GM19372 (cell line): Measurements from ENCODE around the gene ITIH6.
"Not testable (repeated sequence)": the region's sequence is repeated elsewhere in the genome, so short reads cannot be mapped to it uniquely, and the experiment has no call there.

ENCODE experiments used
- ATAC-seq: cut with Tn5 transposase; IDR thresholded peaks from one replicate; pipeline ENCODE4 v1.9.1; 2021; ENCODE audit warnings: mild to moderate bottlenecking, low read depth, moderate library complexity; ENCODE audit not compliant: unreplicated experiment

ITIH6 gene

DNA sequence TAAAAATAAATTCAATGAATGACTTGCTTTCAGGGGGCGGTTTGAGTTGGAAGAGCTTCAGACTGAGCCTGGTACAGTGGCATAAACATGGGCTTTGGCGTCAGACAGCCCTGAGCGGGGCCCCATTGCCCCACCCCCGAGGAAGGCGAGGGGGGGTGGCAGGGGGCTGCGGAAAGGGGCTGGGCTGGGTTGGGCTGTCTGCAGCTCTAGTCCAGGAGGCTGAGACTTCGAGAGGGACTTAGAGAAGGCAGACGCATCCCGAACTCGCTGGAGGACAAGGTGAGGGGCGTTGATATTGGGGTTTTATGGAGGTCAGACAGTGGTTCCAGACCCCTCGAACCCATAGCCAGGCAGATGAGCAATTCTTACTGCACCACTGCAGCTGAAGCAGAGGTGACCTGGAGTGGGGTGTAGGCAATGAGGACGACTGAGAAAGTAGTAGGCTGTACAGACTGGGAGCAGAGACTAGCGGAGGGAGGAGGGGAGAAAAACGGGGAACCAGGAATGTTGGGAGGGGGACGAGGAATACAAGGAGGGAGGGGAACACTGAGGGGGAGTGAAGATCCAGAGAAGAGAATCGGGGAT, 9.6 kb upstream of the ITIH6 start, which contains the start of gene MAGED2:
Gene MAGED2, plus strand, starts transcription at position 222 of the 585 bp plus-strand sequence. CDS start 1,587 bp downstream, outside the sequence.
- no peak for ATAC-seq

DNA sequence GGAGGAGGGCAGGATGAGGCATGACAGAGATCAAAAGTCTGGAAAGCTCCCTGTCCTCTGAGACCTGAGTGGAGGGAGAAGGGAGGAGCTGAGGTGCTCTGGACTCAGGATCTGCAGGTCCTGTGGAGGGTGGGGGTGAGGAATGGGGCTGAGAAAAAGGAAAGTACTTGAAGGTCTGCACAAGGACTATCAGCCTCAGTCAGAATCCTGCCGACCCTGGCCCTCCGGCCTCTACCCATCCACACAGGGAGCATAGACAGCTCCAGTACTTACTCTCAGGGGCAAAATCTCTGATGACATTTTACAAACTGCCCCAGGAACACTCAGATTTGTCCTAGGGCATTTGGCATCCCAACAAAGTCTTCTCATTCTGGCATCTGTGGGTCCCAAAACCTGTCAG, 991 bp upstream of the ITIH6 start:
- ATAC-seq, result no peak

DNA sequence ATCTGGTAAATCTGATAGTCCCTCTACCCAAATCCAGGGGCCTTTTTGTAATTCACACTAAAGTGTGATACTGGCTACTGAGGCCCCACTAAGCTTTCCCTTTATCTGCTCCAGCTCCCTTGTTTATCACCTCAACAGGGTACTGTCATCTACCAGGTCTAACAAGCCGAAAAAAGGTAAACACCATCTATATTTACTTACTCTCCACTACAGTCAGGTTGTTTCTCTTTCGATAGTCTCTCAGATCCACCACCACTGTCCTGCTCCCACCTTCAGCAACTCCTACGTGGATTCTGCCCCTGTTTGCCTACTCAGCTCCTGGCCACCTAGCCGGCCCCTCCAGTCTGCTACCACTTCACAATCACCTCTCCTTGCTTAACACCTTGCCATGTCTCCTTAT, 3.3 kb downstream of the ITIH6 start:
- no peak for ATAC-seq

DNA sequence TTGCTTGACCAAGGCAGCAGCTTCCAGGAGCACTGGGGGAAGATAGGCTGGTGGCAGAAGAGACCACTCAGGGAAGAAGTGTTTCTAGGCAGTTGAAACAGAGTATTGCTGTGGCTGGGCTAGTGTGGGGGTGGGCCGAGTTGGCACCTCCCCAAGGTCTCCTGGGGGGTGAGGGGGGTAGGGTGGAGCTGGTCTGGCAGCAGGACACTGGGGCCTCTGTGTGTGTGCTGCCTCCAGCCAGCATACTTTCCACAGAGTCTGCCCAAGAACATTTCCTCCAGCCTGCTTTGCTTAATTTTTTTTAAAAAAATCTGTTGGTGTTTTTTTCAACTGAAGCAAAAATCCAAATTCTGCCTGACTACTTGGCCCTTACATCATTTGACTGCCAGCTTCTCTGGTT, 4.0 kb downstream of the ITIH6 start:
- ATAC-seq, result no peak

DNA sequence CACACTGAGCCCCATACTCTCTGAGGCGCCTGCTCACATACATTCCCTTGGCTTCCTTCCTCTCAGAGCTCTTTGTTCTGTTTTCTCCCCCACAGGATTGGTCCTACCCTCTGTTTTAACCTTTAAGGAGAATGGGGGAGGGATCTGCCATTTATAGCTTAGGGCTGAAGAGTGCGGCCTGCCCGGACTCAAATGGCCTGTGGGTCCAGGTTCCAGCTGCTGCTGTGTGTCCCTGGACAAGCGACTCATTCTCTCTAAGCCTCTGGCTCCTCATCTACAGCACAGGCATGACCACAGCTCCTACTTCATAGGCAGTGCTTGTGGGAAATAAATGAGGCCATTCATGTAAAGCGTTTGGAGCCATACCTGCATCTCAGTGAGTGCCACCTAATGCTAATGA, 8.7 kb downstream of the ITIH6 start:
- ATAC-seq, result not testable (repeated sequence)

DNA sequence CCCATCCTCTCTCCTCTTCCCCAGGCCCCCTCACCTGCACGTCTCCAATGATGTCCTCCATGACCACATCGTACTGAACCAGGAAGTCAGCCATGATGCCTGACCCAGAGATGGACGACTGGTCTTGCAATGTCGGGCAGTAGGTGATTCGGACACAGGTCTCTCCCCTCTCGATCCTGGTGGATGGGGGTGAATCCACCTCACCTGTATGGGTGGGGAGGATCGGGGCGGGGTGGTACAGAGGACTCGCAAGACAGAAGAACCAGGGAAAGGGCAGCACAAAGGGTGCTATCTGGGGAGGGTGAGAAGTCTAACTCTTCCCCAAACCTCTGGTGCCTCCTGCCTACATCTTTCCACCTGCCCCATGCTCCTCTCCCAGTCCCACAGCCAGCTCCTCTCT, 9.6 kb downstream of the ITIH6 start:
- ATAC-seq, result no peak

DNA sequence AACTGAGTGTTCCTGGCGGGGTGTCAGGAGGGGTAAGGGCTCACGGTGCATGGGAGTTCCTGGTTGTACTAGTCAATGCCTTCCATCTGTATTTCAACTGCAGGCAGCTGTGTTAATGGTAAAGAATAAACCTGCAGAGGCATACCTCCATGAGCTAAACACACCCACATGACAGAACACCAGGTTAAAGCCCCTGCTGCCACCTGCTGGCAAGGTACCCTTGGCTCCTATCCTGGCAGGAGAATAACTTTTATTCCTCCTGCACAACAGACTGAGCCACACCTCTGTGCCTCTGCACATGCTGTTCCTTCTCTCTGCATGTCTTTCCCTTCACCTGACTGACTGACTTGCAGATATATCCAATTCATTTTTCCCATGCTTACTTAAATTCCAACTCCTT, 11.1 kb downstream of the ITIH6 start:
- ATAC-seq, result no peak

DNA sequence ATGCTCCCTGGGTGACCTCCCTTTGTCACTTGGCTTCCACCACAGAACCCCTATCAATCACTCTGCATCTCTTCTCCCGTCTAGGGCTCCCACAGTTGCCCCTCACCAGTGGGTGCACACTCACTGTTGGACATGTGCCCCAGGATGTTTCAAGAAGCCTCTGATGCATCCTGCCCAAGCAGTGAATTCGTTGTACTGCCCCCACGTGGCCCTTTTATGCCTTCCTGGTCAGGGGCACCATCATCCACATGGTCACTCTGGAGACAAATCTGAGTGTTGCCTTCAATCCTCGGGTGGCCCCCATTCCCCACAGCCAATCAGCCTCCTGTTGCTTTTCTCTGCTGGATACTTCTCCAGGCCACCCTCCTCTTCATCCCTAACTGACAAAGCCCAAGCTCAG, 12.2 kb downstream of the ITIH6 start:
- ATAC-seq, result no peak

DNA sequence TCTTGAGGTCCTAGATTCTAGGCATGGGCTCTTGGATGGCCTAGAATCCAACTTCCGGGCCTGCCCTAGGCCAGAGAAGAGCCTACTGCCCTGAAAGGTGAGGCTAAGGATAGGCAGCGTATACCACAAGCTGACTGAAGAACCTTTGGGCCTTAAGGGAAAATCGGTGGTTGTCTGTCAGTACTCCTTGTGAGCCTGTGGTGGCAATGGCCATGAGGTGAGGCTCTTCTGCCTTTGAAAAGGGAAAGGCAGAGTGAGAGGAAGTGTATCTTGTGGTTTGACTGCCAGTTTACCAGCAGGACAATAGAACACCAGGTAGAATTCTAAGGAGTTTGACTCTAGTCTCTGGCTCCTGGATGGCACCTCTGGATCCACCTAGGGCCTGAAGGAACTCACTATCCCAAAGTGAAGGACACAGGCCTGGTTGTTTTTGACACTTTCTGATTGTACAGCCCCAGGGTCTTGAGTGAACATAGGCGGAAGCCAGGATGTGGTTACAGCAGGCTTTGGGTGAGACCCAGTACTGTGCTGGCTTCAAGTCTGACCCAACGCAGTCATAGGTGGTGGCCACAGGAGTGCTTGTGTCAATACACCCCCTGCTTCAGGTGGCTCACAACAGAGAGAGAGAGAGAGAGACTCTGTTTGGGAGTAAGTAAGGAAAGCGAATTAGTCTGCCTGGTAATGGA, 20.9 kb downstream of the ITIH6 start:
- no peak for ATAC-seq

DNA sequence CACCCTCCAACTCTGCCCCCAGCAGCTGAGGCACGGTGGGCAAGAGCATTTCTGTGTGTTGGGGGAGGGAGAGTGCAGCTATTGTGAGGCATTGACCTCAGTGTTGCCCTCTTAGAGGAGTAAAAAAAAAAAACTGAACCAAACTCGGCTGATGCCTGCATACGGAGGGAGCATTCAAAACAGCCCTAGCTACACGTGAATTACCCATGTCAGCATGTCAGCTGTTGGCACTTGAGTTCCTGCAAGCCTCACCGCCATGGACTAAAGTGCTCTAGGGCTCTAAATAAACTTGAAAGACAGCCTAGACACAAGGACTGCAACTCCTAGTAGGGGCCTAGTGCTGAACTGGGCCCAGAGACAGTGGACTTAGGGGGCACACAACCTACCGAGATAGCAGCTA, 22.0 kb downstream of the ITIH6 start:
- no peak for ATAC-seq

DNA sequence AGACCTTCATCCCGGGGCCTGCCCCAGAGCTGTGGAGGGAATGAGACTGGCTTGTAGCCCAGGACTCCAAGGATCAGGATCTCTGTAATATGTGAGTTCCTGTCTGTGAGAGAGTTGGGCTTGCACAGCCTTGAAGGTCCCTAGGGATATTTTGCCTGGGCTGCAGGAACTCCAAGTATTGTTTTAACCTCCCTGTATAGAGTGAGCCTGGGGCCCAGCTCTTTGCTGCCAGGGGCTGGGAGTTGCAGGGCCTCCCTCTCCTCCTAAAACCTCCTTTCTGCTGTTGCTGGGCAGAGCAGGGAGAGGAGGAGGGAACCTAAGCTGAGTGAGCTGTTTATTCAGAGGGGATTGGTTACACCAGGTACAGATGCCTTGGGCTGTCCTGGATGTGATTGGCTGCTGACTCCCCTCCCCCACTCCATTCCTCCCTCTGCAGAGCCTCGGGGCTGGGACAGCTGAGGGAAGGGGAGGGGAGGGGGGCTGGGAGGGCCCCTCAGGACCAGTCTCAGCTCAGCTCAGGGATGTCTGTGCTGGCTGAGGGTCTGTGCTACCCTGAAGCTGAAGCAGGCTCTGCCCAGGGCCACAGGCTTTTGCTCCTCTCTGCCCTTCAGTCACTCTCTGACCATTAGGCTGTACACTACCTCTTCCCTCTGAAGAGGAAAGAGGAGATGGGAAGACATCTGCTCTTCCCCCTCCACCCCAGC, 23.5 kb downstream of the ITIH6 start:
- not testable (repeated sequence) for ATAC-seq

DNA sequence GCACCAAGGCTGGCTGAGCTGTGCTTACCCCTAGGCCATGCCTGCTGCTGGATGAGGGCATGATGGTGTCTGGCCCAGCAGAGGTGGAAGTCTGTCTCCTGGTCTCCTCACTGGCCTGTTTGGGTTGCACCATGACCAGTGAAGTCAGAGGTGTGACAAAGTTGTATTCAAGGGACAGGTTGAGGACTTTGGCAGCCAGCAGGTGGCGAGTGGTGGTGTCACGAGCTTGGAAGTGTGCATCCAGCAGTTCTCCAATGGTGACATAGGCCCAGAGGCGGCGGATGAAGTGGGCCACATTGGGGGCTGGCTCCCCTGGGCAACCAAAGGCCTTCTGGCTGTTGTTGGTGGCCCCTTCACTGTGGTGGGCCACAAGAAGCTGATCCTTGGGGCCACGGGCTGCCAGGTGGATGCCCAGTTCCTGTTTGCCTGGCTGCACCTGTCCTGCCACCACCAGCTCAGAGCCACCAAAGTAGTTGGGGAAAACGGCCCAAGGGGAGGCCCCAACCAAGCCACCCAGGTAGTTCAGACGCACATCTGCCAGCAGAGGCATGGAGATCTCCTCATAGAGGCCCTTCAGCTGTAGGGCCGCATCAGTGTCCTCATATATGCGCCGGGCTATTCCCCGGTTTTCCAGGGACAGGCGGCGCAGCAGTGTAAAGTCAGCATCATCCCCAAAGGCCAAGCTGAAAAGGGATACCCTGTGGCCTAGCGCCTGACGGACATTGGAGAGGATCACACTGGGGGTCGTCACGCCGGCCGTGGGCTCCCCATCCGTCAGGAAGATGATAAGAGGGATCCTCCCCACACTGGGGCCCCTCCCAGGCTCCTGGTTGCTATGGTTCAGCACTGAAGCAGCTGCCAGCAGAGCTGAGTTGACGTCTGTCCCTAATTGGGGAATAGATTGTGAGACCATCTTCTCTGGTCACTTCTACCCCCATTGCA, 39.7 kb downstream of the ITIH6 start:
- no peak for ATAC-seq

DNA sequence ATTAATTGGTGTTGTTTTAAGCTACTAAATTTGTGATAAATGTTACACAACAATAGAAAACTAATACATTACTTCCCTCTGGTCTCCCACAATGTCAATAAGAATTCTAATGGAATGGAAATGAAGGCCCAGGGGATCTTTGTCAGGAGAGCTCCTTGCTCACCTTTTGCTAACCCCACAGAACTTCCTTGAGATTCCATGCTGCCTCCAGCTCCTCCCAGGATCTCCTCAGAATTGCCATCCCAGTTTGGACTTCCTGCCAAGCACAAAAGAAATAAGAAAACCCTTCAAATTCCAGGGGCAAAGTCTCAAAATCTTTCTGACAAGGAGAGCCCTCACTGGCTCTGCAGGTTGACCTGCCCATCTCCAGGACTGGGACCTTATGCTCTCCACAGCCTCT, 43.2 kb downstream of the ITIH6 start:
- no peak for ATAC-seq

DNA sequence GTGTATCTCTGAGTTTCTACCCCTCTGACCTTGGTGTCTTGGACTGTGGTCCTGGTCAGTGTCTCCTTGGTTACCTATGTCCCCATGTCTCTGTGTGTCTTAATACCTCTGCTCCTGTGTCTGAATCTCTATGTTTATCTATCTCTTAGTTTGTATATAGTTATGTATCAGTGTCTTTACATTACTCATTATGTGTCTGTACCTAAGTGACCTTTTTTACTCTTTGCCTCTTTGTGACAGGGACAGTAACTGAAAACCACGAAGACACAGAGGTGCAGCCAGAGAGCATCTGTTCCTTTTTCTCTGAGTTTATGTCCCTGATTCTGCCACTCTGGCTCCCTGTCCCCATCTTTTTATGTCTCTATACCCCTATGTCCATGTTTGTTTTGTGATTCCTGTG, 49.4 kb downstream of the ITIH6 start:
- no peak for ATAC-seq

DNA sequence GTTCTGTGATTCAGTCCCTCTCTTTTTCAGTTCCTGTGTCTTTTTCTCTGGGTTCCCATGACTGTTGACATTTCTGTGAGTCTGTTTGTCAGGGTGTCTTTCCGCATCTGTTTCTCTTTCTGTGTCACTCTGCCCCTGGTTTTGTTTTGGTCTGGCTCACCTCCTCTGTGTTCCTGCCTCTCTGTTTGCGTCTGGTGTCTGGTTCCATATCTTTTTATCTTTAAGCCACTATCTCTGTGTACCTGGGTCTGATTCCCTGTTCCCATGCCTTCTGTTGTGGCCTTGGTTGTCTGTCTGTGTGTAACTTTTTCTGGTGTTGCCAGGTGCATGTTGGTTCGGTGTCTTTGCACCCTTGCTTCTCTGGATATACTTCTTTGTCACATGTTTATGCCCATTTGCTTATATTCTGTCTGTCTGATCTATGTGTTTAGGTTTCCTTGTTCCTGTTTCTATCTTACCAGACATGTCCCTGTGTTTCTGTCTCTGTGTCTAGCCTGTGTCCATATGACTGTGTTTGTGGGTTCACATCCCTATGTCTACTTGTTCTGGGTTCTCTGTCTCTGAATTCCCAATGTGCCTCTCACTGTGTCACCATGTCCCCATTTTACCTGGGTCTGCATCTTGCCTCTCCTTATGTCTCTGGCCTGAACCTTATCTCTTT, 50.2 kb downstream of the ITIH6 start:
- no peak for ATAC-seq

DNA sequence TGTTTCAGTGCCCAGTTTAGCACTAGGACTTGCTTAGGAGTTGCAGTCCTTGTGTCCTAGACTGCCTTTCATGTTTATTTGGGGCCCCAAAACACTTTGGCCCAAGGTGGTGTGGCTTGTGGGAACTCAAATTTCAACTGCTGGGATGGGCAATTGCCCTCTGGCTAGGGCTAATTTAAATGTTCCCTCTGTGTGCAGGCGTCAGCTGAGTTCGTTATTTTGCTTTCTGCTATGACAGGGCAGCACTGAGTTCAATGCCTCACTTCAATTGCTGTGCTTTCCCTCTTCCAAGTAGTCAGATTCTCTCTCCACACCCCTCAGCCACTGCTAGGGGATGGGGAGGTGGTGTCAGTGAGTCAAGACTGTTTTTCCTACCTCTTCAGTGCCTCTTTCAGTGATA, 51.1 kb downstream of the ITIH6 start:
- ATAC-seq, result no peak

DNA sequence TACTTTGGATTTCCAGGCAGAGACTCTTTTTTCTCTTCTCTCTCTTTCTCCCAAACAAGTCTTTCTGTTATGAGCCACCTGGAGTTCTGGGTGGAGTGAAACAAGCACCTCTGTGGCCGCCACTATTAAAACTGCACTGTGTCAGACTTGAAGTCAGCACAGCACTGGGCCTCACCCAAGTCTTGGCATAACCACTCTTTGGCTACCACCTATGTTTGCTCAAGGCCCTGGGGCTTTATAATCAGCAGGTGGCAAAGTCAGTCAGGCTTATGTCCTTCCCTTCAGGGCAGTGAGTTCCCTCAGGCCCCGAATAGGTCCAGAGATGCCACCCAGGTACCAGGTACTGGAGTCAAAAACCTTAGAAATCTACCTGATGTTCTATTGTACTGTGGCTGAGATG, 52.4 kb downstream of the ITIH6 start:
- no peak for ATAC-seq

DNA sequence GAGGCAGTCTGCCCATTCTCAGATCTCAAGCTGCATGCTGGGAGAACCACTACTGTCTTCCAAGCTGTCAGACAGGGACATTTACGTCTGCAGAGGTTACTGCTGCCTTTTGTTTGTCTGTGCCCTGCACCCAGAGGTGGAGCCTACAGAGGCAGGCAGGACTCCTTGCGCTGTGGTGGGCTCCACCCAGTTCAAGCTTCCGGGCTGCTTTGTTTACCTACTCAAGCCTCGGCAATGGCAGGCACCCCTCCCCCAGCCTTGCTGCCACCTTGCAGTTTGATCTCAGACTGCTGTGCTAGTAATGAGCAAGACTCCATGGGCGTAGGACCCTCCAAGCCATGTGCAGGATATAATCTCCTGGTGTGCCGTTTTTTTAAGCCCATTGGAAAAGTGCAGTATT, 59.5 kb downstream of the ITIH6 start:
- ATAC-seq, result not testable (repeated sequence)

DNA sequence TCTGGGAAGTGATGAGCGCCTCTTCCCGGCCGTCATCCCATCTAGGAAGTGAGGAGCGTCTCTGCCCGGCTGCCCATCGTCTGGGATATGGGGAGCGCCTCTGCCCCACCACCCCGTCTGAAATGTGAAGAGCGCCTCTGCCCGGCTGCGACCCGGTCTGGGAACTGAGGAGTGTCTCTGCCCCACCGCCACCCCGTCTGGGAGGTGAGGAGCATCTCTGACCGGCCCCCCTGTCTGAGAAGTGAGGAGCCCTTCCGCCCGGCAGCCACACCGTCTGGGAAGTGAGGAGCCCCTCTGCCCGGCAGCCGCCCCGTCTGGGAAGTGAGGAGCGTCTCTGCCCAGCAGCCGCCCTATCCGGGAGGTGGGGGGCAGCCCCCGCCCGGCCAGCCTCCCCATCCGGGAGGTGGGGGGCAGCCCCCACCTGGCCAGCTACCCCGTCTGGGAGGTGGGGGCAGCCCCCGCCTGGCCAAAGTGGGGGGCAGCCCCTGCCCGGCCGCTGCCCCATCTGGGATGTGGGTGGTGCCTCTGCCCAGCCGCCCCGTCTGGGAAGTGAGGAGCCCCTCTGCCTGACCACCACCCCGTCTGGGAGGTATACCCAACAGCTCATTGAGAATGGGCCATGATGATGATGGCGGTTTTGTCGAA, 61.6 kb downstream of the ITIH6 start:
- not testable (repeated sequence) for ATAC-seq

DNA sequence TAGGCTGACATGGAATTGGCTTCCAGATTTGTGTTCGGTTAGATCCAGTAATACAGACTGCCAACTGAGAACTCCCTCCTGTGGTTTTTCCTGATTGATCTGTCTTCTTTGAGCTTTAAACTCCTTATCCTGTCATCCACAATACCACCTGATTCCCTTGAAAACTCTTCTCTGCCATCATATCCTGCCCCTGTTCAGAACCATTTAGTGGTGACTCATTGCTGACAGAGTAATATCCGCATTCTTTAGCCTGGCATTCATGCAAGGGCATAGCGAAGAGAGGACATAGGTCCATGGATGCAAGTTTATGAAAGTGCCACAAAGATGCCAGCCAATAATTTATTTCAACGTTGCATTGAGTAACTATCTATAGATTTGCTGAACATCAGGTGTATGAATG, 76.6 kb downstream of the ITIH6 start:
- no peak for ATAC-seq
